ENCODE data around the gene TRABD2B. TPM values are rescaled to one million over a fixed set of nuclear protein-coding genes. Genes with fewer than 3 reads are reported as not detected.

TRABD2B gene
- total and polyA plus RNA-seq, 2 donors, result 2.4 to 6.1 TPM

DNA sequence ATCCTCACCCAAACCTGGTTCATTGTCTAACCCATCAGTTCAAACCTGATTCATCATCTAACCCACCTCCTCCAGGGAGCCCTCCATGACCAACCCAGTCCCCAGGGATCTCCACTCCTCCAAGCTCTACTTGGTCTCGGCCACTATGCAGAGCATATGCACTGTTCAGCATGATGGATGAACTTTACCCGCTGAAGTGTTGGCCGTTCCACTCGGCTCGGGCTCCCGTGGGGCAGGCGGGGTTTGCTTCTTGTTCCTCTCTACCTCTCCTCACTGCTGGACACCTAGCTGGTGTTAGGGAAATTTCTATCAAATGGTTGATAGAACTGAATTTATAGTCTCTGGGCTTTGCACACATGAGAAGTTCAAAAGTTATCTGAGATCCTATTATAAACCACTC lies 111.0 kb downstream of the TRABD2B start:
- H3K27ac ChIP-seq (ENCODE audit: low read depth), result no peak overlapping the region
- H3K36me3 ChIP-seq (ENCODE audit: insufficient read depth), result no peaks in the 10 kb centered on the region
- WGBS, result 95% methylated on average over 7 of the region's 7 CpGs
- DNase-seq (ENCODE audit: extremely low spot score), result no peak
- no peak overlapping the region for H3K4me3 ChIP-seq (ENCODE audit: low read depth, low read length)
- no peaks in the 10 kb centered on the region for H3K4me1 ChIP-seq (ENCODE audit: insufficient read depth)

- Histone ChIP-seq H3K4me1 (ENCODE audit: insufficient read depth) (no peaks in the 10 kb centered on the region), H3K4me3 (ENCODE audit: low read depth, low read length) (no peak overlapping the region), H3K27ac (ENCODE audit: low read depth) (no peak overlapping the region), H3K36me3 (ENCODE audit: insufficient read depth) (no peaks in the 10 kb centered on the region)
- 92% methylated on average over 8 of the region's 8 CpGs for WGBS
- no peak for DNase-seq (ENCODE audit: extremely low spot score)
These were observed 111.9 kb downstream of the TRABD2B start for GRCh38 chr1:47885062-47885830.

GRCh38 chr1:47883963-47884362 lies 113.2 kb downstream of the TRABD2B start:
- Histone ChIP-seq H3K4me3 (ENCODE audit: low read depth, low read length) (no peak overlapping the region), H3K27ac (ENCODE audit: low read depth) (no peak overlapping the region), H3K4me1 (ENCODE audit: insufficient read depth) (no peaks in the 10 kb centered on the region), H3K36me3 (ENCODE audit: insufficient read depth) (no peaks in the 10 kb centered on the region)
- 89% methylated on average over 1 of the region's 1 CpG for WGBS
- no peak for DNase-seq (ENCODE audit: extremely low spot score)

GRCh38 chr1:47881505-47882442 lies 115.4 kb downstream of the TRABD2B start:
- 66% methylated on average over 17 of the region's 17 CpGs for WGBS
- no peak for DNase-seq (ENCODE audit: extremely low spot score)
- H3K4me3 ChIP-seq (ENCODE audit: low read depth, low read length), result no peak overlapping the region
- no peaks in the 10 kb centered on the region for H3K4me1 ChIP-seq (ENCODE audit: insufficient read depth)
- no peak overlapping the region for H3K27ac ChIP-seq (ENCODE audit: low read depth)
- no peaks in the 10 kb centered on the region for H3K36me3 ChIP-seq (ENCODE audit: insufficient read depth)

DNA sequence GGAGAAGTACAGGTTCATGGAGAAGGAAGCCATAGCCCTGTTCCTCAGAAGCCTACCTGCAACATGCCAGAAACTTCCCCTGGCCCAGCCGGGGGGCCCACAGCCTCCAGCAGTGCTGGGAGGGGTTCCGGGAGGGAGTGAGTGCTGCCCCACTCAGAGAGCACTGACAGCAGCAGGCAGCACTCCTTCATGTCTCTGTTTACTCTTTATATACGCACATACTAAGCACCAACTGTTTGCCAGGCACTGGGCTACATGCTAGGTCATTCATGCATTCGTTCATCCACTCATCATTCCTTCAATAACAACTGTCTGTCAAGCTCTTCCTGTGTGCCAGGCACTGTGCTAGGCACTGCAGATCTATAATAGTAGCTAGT lies 120.6 kb downstream of the TRABD2B start:
- no peak for DNase-seq (ENCODE audit: extremely low spot score)
- Histone ChIP-seq H3K4me3 (ENCODE audit: low read depth, low read length) (no peak overlapping the region), H3K4me1 (ENCODE audit: insufficient read depth) (no peaks in the 10 kb centered on the region), H3K36me3 (ENCODE audit: insufficient read depth) (no peaks in the 10 kb centered on the region), H3K27ac (ENCODE audit: low read depth) (no peak overlapping the region)
- WGBS, result 85% methylated on average over 4 of the region's 4 CpGs

- Histone ChIP-seq H3K27ac (ENCODE audit: low read depth) (no peak overlapping the region), H3K36me3 (ENCODE audit: insufficient read depth) (no peaks in the 10 kb centered on the region), H3K4me3 (ENCODE audit: low read depth, low read length) (no peak overlapping the region), H3K4me1 (ENCODE audit: insufficient read depth) (no peaks in the 10 kb centered on the region)
- DNase-seq (ENCODE audit: extremely low spot score), result no peak
- 63% methylated on average over 5 of the region's 5 CpGs for WGBS
These were observed 121.2 kb downstream of the TRABD2B start for GRCh38 chr1:47875831-47876586.

GRCh38 chr1:47875036-47875435 lies 122.1 kb downstream of the TRABD2B start:
- H3K36me3 ChIP-seq (ENCODE audit: insufficient read depth), result no peaks in the 10 kb centered on the region
- no peak overlapping the region for H3K27ac ChIP-seq (ENCODE audit: low read depth)
- no peaks in the 10 kb centered on the region for H3K4me1 ChIP-seq (ENCODE audit: insufficient read depth)
- 65% methylated on average over 6 of the region's 6 CpGs for WGBS
- H3K4me3 ChIP-seq (ENCODE audit: low read depth, low read length), result no peak overlapping the region
- no peak for DNase-seq (ENCODE audit: extremely low spot score)

- WGBS, result 82% methylated on average over 6 of the region's 6 CpGs
- no peak overlapping the region for H3K4me3 ChIP-seq (ENCODE audit: low read depth, low read length)
These were observed 123.8 kb downstream of the TRABD2B start for GRCh38 chr1:47873337-47873736.

DNA sequence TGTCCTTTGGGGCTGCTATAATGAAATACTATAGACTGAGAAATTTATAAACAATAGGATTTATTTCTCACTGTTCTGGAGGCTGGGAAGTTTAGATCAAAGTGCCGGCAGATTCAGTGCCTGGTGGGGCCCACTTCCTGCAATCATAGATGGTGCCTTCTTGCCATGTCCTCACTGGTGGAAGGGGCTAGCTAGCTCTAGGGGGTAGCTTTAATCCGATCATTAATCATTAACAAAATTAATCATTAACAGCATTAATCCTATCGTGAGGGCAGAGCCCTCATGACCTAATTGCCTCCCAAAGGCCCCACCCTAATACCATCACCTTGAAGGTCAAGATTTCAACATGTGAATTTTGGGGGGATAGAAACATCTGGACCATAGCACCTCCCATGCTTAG lies 124.3 kb downstream of the TRABD2B start:
- no peaks in the 10 kb centered on the region for H3K4me1 ChIP-seq (ENCODE audit: insufficient read depth)
- no peak overlapping the region for H3K27ac ChIP-seq (ENCODE audit: low read depth)
- no peak for DNase-seq (ENCODE audit: extremely low spot score)
- H3K36me3 ChIP-seq (ENCODE audit: insufficient read depth), result no peaks in the 10 kb centered on the region
- no peak overlapping the region for H3K4me3 ChIP-seq (ENCODE audit: low read depth, low read length)
- 94% methylated on average over 3 of the region's 3 CpGs for WGBS

More at GRCh38 chr1:47873337-47873736, 123.8 kb downstream of the TRABD2B start:
- H3K36me3 ChIP-seq (ENCODE audit: insufficient read depth), result no peaks in the 10 kb centered on the region
- no peaks in the 10 kb centered on the region for H3K4me1 ChIP-seq (ENCODE audit: insufficient read depth)
- H3K27ac ChIP-seq (ENCODE audit: low read depth), result no peak overlapping the region
- DNase-seq (ENCODE audit: extremely low spot score), result no peak

DNA sequence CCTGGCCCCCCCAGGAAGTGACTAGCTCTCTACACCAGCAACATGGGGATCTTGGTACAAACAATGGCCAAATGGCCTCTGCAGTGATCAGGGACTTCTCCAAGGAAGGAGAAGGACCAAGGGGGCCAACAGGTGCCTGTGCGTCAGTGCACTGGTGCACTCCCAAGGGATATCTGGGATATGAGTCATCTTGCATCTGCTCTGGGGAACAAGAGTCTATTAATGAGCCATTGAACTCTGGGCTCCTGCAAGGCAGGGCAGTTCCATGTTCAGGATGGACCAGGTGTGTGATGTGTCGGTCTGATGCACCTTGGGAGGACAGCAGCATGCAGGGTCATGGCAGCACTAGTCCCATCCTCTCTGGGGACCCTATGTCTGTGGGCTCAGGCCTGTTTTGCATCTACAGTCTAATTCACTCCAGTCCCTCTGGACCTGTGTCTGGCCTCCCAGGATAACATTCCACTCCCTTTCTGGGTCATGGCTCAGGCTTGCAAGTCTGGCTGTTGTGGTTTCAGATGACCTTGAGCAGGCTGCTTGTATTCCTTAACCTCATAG lies 125.3 kb downstream of the TRABD2B start:
- no peak for DNase-seq (ENCODE audit: extremely low spot score)
- Histone ChIP-seq H3K27ac (ENCODE audit: low read depth) (no peak overlapping the region), H3K4me1 (ENCODE audit: insufficient read depth) (no peaks in the 10 kb centered on the region), H3K4me3 (ENCODE audit: low read depth, low read length) (no peak overlapping the region), H3K36me3 (ENCODE audit: insufficient read depth) (no peaks in the 10 kb centered on the region)
- WGBS, result 94% methylated on average over 2 of the region's 2 CpGs

DNA sequence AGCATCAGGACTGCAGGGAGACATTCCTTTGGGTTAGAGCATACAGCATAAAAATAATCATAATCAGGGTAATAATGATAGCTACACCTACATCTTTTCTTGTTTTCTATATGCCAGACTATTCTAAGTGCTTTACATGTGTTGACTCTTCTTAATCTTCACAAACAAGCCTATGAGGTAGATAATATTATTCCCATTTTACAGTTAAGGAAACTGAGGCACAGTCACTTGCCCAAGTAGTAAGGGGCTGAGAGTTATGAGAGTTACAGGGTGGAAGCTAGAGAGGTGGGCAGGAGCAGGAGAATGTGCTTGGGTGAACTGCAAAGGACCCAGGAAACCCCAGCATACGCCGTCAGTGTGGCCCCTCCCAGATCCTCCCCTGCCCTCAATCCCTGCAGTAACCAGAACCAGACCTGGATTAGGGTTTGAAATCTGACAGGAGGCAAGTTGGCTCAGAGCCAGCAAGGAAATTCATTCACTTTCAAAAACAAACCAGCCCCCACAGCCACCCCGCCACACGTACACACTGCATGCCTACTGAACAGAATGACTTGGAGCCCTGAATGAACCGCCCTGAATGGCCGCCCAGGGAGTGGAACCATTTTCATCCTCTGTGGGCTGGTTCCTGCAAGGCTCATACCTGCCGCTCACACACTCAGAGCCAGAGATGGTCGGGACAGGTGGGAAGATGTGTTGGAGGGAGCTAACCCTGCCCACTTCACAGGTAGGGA lies 126.1 kb downstream of the TRABD2B start:
- WGBS, result 84% methylated on average over 8 of the region's 8 CpGs
- H3K27ac ChIP-seq (ENCODE audit: low read depth), result no peak overlapping the region
- DNase-seq (ENCODE audit: extremely low spot score), result no peak
- no peaks in the 10 kb centered on the region for H3K36me3 ChIP-seq (ENCODE audit: insufficient read depth)
- H3K4me1 ChIP-seq (ENCODE audit: insufficient read depth), result no peaks in the 10 kb centered on the region
- H3K4me3 ChIP-seq (ENCODE audit: low read depth, low read length), result no peak overlapping the region

- H3K4me3 ChIP-seq (ENCODE audit: low read depth, low read length), result no peak overlapping the region
- DNase-seq (ENCODE audit: extremely low spot score), result no peak
- no peak overlapping the region for H3K27ac ChIP-seq (ENCODE audit: low read depth)
- H3K4me1 ChIP-seq (ENCODE audit: insufficient read depth), result no peaks in the 10 kb centered on the region
- WGBS, result 92% methylated on average over 4 of the region's 4 CpGs
- H3K36me3 ChIP-seq (ENCODE audit: insufficient read depth), result no peaks in the 10 kb centered on the region
These were observed 126.7 kb downstream of the TRABD2B start for GRCh38 chr1:47870480-47870879.

- no peak overlapping the region for H3K4me3 ChIP-seq (ENCODE audit: low read depth, low read length)
- no peaks in the 10 kb centered on the region for H3K4me1 ChIP-seq (ENCODE audit: insufficient read depth)
- WGBS, result over 99% methylated on average over 5 of the region's 5 CpGs
- no peaks in the 10 kb centered on the region for H3K36me3 ChIP-seq (ENCODE audit: insufficient read depth)
- no peak for DNase-seq (ENCODE audit: extremely low spot score)
- no peak overlapping the region for H3K27ac ChIP-seq (ENCODE audit: low read depth)
These were observed 128.9 kb downstream of the TRABD2B start for GRCh38 chr1:47868348-47868676.

Measured in urinary bladder (tissue), 4 donors.